GM18511 (cell line): Measurements from ENCODE around the gene SEPHS1.
A peak's percentile ranks its signal among the peaks of the same experiment; 100 is the strongest.

Experiments
- ATAC-seq: cut with Tn5 transposase; IDR thresholded peaks from one replicate; pipeline ENCODE4 v1.9.1; 2021; ENCODE audit warnings: mild to moderate bottlenecking, moderate library complexity; ENCODE audit not compliant: unreplicated experiment

Gene SEPHS1

GRCh38 chr10:13328613-13329012, 19.5 kb downstream of the SEPHS1 start:
- ATAC-seq: no peak

- no peak for ATAC-seq
Observed at GRCh38 chr10:13328126-13328525, 20.0 kb downstream of the SEPHS1 start.

GRCh38 chr10:13327534-13327933, 20.6 kb downstream of the SEPHS1 start:
- ATAC-seq: no peak

- no peak for ATAC-seq
Observed at GRCh38 chr10:13322615-13323148, 25.4 kb downstream of the SEPHS1 start.

GRCh38 chr10:13321576-13321975, 26.5 kb downstream of the SEPHS1 start:
- no peak for ATAC-seq

- no peak for ATAC-seq
Observed at GRCh38 chr10:13319166-13319565, 28.9 kb downstream of the SEPHS1 start.

GRCh38 chr10:13317474-13317873, 30.6 kb downstream of the SEPHS1 start:
- no peak for ATAC-seq

- ATAC-seq: no peak
Observed at GRCh38 chr10:13316635-13317311, 31.3 kb downstream of the SEPHS1 start.

- no peak for ATAC-seq
Observed at GRCh38 chr10:13315361-13315760, 32.7 kb downstream of the SEPHS1 start.

GRCh38 chr10:13311177-13311575, 36.9 kb downstream of the SEPHS1 start:
- ATAC-seq: no peak

- no peak for ATAC-seq
Observed at GRCh38 chr10:13310518-13311176, 37.4 kb downstream of the SEPHS1 start.

- no peak for ATAC-seq
Observed at GRCh38 chr10:13309792-13310191, 38.3 kb downstream of the SEPHS1 start.

- ATAC-seq: no peak
Observed at GRCh38 chr10:13308096-13308495, 40.0 kb downstream of the SEPHS1 start.

GRCh38 chr10:13306103-13306502, 42.0 kb downstream of the SEPHS1 start:
- no peak for ATAC-seq

GRCh38 chr10:13302821-13303555, 45.1 kb downstream of the SEPHS1 start:
- no peak for ATAC-seq

- ATAC-seq: peak; percentile 71
Observed at GRCh38 chr10:13299437-13300287, 48.4 kb downstream of the SEPHS1 start, which contains the start of gene PHYH. PHYH (minus strand) TSS chr10:13300064; CDS start chr10:13300042, 22 bp downstream.

- no peak for ATAC-seq
Observed at GRCh38 chr10:13298748-13299436, 49.2 kb downstream of the SEPHS1 start.

GRCh38 chr10:13296476-13296875, 51.6 kb downstream of the SEPHS1 start:
- no peak for ATAC-seq

- no peak for ATAC-seq
Observed at GRCh38 chr10:13294784-13295183, 53.3 kb downstream of the SEPHS1 start.
